DOHH2 (cell line): Measurements from ENCODE around the gene THSD7A.

ENCODE experiments used
- CTCF ChIP-seq: fragments of 200-600 bp; sonication (generic); IDR thresholded peaks from one replicate; pipeline ENCODE4 v1.5.1; 2014; ENCODE audit warnings: antibody characterized with exemption, mild to moderate bottlenecking, low read depth, low read length; ENCODE audit not compliant: poor library complexity, severe bottlenecking
- EZH2phosphoT487 ChIP-seq: fragments of 200-600 bp; sonication (generic); IDR thresholded peaks from 2 replicates; pipeline ENCODE4 v1.6.1; 2017; ENCODE audit warnings: borderline replicate concordance, mild to moderate bottlenecking, antibody characterized with exemption, low read length, moderate library complexity, mixed read lengths

GRCh38 chr7:11612737-11613136, 219.3 kb downstream of the THSD7A start:
- no peak for TF ChIP-seq CTCF
- no peak for TF ChIP-seq EZH2phosphoT487
